GM23248 (cell line): ENCODE results near the gene USF1.

ENCODE experiments used
- EZH2 ChIP-seq: fragments of 200-600 bp; sonication (generic); IDR thresholded peaks from 2 replicates; pipeline ENCODE4 v1.6.1; 2018; ENCODE audit warnings: antibody characterized with exemption, mild to moderate bottlenecking; ENCODE audit not compliant: insufficient read depth, poor library complexity, severe bottlenecking
- EZH2phosphoT487 ChIP-seq: fragments of 200-600 bp; sonication (generic); IDR thresholded peaks from 2 replicates; pipeline ENCODE4 v1.6.1; 2018; ENCODE audit warnings: antibody characterized with exemption, moderate library complexity, mild to moderate bottlenecking, low read depth; ENCODE audit not compliant: insufficient read depth

GRCh38 chr1:161080441-161081405 lies 34.9 kb upstream of the USF1 start:
- TF ChIP-seq EZH2phosphoT487 (no peak), EZH2 (no peak)
